ENCODE measurements around the gene HOXD9.

The HOXD9 gene

DNA sequence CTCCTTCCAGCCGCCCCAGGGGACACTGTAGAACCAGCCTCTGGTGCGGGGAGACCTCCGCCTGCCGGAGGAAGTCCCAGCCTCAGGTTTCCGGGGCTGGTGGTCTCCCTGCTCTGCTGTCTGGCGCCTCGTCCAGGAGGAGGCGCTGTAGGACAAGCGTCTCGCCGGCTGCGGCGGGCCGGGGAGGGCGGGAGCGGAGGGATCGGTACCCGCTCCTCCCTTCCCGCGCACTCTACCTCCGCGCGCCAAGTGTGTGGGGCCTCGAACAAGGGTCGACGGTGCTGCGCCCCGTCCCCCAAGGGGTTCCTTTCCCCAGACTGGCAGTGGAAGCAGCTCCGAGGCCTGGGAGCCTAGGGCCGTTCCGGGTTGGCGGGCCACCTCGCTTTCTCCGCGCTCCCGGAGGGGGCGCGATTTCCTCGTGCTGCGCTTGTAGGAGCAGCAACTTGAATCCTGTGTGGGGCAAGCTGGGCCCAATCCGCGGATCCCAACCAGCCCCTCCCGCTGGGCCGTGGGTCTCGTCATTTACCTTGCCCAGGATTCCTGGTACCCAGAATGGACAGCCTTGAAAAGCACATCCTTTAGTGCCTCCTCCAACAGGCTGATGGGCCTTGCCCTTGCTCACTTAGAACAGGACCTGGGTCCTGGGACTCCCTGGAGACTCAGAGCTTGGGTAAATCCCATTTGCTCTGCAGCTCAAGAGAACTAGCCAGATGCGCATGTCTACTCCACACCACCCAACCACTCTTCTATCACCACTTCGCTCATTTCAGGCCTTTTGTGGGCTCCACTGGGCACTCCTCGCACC, 18.2 kb downstream of the HOXD9 start:
- DNase-seq = peak; percentile 79

DNA sequence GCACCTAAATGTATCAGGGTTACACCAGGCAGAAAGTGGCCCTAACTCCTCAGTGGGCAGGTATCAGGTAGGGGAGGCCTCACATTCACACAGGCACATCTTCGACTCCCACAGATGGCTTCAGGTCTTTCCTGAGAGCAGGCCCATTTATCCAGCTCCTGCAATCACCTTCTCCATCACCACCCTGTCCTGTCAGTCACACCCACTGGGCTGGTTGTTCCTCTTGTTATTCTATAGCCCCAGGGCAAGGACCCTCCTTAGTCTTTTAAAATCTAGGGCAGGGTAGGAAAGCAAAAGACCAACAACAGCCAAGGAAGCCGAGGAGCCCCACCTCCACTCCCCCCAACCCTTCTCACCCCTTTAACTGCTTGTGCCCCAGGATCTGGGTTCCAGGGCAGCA, 19.8 kb downstream of the HOXD9 start:
- DNase-seq = no peak

GRCh38 chr2:176145085-176145969, 22.8 kb downstream of the HOXD9 start:
- no peak for DNase-seq

DNA sequence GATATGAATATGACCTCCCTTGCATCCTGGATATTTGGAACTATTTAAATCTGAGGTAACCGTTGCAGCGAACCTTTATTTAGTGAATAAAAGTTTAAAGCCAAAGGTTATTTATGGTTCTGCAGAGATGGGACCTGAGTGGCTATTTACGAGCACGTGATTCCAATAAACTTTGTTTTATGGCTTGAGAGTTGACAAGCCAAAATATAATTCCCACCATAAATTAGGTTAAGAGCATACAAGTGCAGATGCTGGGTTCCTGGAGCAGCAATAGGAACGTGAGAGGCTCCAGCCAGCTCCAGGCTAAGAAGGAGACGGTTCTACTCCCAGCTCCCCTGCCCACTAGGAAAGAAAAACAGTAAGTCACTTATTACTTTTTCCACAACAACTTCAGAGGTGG, 23.6 kb downstream of the HOXD9 start:
- DNase-seq = no peak

DNA sequence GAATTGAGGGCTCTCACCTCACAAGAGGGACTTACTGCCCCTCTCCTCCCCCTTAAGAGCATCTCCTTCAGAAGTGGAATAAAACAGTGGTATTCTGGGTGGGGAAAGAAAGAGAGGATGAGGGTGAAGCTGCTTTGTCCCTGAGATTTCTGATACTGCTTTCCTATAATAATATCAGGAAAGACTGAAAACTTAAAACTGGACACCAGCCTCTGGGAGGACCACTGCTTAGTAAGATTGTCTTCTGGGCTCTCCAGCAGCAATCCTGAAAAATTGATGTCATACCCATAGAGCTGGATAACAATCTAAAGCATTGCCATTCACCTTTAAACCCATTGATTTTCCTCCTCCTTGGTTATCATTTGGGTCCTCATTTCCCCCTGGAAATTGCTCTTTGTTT, 24.1 kb downstream of the HOXD9 start:
- DNase-seq = no peak

DNA sequence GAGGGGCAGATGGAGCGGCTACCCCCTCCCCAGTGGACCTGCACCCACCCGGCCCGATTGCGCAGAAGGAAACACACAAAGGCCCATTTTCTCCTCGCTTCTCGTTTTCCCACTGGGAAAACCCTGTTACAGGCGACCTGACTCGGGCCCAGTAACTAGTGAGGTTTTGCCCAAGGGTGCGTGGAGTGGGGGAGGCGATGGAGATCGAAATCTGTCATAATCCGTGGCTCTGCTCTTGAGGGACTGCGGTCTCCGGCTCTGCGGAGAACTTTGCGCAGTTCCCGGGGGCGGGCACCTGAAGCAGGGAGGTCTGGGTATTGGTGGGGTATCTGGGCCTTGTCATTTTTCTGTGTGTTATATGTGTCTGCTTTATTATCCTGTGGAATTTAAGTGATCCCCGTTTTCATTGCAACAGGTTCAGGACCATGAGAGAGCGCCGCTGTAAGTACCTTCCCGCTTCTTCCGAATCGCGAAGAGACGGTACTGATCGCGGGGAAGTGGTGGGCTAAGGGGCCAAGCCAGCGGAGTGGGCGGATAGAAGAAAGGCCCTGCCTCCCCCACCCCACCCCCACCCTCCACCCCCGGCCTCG, 24.8 kb downstream of the HOXD9 start:
- no peak for DNase-seq

DNA sequence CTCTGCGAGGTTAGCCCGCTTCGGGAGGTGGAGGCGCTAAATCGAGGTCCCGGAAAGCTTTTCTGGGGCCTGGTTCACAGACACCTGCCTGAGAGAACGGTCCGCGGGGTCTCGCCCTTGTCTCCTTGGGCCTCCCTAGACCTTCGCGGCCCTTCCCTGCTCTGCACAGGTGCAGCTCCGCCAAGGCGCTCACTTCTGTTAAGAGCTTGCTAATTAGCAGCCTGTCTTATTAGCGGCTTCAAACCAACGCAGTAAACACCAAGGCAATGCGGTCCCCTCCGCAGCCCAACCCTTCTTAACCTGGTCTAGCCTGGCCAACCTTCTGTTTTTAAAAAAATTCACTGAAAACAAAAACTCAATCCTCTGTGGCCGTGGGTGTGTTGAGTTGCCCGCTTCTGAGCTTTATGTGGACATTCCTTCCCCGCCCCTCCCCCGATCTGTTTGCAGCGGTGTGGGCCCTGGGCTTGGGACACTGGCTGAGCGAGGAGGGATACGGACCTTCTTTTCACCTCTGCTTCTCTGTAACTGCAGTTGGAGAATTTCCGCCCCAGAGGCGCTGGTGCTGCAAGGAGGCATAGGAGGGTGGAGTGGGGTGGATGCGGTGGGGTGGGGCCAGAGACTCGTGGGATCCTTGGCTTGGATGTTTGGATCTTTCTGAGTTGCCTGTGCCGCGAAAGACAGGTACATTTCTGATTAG, 25.4 kb downstream of the HOXD9 start:
- DNase-seq = no peak

DNA sequence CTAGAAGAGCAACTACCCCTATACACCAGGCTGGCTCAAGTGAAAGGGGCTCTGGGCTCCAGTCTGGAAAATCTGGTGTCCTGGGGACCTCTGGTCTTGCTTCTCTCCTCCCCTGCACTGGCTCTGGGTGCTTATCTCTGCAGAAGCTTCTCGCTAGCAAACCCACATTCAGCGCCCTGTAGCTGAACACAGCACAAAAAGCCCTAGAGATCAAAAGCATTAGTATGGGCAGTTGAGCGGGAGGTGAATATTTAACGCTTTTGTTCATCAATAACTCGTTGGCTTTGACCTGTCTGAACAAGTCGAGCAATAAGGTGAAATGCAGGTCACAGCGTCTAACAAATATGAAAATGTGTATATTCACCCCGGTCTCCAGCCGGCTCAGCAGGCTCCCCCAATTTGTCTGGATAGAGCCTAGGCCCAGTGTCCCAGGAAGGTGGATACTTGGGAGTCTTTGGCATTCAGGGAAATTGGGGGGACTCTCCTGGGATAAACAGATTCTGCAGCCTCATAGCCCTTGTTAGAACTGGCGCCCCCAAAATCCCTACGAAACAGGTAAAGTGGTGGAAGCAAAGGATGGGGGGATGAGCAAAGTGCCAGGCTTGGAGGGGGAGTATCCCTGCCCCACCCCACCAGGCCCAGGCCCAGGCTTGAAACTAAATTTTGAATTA, 26.4 kb downstream of the HOXD9 start:
- DNase-seq = no peak

GRCh38 chr2:176149481-176149938, 27.0 kb downstream of the HOXD9 start:
- DNase-seq = no peak

DNA sequence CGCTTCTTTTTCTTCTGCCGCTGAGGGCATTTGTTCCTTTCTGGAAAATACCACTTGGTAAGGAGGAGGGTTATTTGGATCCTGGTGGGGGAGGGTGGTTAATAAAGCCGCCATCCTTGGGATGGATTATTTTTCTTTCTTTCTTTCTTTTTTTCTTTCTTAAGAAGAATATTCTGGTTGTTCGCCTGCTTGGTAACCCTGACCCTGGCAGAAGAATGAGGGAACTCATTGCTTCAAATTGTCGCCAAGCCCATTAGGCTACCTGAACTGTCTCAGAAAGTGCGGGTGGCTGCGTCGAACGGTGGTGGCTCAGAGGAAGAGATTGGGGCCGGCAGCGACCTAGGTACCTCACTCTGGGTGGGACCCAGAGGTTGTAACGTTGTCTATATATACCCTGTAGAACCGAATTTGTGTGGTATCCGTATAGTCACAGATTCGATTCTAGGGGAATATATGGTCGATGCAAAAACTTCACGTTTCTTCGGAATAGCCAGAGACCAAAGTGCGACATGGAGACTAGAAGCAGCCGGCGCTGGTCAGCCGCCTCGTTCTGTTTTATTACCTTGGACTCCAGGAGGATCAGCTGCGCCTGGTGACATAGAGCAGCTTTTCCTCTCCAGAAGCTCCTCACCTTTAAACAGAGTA, 27.5 kb downstream of the HOXD9 start:
- no peak for DNase-seq

GRCh38 chr2:176150584-176151441, 28.3 kb downstream of the HOXD9 start:
- no peak for DNase-seq

- DNase-seq = no peak
These were observed 29.1 kb downstream of the HOXD9 start, which contains the start of gene HOXD4 for GRCh38 chr2:176151442-176152287. Gene HOXD4 (plus strand): TSS chr2:176151550. CDS start chr2:176151634, 84 bp downstream.

- DNase-seq = no peak
These were observed 30.0 kb downstream of the HOXD9 start for GRCh38 chr2:176152350-176153181.

- DNase-seq = no peak
These were observed 32.2 kb downstream of the HOXD9 start for GRCh38 chr2:176154576-176155252.

DNA sequence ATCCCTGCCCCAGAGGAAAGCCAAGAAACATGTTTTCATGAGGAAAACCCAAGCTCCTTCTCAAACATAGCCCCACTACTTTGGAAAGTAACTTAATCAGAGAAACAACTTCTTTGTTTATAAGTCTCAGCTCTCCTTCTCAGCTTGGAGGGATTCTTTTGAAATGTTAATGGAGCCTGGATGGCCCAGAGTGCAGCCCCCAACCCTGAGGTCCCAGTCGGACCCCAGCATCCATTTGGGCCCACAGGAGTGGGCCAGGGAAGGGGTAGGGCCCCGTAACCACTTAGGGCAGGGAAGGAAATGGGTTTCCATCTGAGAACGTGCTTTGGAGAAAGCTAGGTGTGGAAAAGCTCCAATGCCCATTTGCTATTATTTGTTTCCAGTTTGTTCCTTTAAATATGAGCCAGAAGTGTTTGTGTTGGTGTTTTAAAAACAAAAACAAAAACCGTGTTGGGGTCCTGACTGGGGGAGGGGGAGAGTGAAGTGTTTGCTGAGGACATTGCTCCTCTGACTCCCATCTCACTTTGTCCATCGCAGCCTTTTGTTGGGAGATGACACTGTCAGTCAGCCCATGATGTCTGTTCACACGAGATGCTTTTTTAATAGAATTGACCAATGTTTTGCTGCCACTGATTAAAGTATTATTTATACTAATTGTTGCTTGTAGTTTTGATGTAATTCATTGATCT, 33.0 kb downstream of the HOXD9 start:
- no peak for DNase-seq

DNA sequence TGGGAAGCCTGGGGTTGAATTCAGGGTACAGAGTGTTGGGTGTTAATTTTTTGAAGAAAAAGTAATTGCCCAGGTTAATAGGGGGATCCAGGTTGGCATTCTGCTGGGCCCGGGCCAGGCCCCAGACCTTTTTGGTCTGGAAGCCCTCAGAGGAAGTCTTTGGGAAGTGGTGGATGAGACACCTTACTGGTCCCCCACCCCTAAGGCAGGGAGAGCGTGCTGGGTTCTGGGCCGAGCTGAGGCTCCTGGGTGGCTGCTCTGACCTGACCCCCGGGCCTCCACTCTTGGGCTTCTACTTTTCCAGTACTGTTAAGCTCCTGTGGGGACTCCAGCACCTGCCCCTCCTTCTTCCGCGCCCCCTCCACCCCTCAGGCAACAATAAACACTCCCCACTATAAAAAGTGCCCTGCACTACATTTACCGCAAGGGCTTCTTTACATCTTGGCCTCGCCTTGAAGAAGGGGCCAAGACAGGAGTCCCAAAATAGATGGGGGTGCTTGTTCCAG, 33.8 kb downstream of the HOXD9 start:
- DNase-seq = no peak

- DNase-seq = no peak
These were observed 34.4 kb downstream of the HOXD9 start, which contains the start of gene HOXD3 for GRCh38 chr2:176156807-176157498. Gene HOXD3 (plus strand): TSS chr2:176157307. CDS start chr2:176169115, 11,808 bp downstream.
